DND-41 (cell line): ENCODE results near the gene IPO11.

Experiments used
- EZH2 ChIP-seq: IDR thresholded peaks from 3 replicates; pipeline ENCODE4 v1.6.1; 2012; ENCODE audit warnings: borderline replicate concordance, low read depth, mild to moderate bottlenecking, moderate library complexity, low read length, inconsistent platforms; ENCODE audit not compliant: severe bottlenecking
- TF ChIP-seq, protein P1 (sequence below): IDR thresholded peaks from 2 replicates; pipeline ENCODE4 v1.5.1; 2012; ENCODE audit warnings: borderline replicate concordance, low read length, moderate library complexity, mild to moderate bottlenecking; ENCODE audit not compliant: poor library complexity, severe bottlenecking; ENCODE audit errors: extremely low read depth

- TF ChIP-seq, protein P1, sequence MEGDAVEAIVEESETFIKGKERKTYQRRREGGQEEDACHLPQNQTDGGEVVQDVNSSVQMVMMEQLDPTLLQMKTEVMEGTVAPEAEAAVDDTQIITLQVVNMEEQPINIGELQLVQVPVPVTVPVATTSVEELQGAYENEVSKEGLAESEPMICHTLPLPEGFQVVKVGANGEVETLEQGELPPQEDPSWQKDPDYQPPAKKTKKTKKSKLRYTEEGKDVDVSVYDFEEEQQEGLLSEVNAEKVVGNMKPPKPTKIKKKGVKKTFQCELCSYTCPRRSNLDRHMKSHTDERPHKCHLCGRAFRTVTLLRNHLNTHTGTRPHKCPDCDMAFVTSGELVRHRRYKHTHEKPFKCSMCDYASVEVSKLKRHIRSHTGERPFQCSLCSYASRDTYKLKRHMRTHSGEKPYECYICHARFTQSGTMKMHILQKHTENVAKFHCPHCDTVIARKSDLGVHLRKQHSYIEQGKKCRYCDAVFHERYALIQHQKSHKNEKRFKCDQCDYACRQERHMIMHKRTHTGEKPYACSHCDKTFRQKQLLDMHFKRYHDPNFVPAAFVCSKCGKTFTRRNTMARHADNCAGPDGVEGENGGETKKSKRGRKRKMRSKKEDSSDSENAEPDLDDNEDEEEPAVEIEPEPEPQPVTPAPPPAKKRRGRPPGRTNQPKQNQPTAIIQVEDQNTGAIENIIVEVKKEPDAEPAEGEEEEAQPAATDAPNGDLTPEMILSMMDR, result no peak
- no peak for TF ChIP-seq EZH2
Measured at GRCh38 chr5:62385816-62386400, 26.7 kb upstream of the IPO11 start.
